IMR-90 (cell line): Measurements from ENCODE around the gene IFNA1. TPM values are rescaled to one million over a fixed set of nuclear protein-coding genes. Genes with fewer than 3 reads are reported as not detected.

Experiments
- ATAC-seq: fragments of 200-7000 bp; cut with Tn5 transposase; 2 replicates; pipeline ENCODE4 v1.9.1; 2020; ENCODE audit warnings: low read depth, mild to moderate bottlenecking, moderate library complexity
- BruUV-seq: library from RNA; stranded (reverse); fragments of 400-500 nt; replicated peaks from 2 replicates; lab custom pipeline; 2021; lab: Mats Ljungman, UMichigan
- CTCF ChIA-PET: fragments of 300-600 bp; formaldehyde crosslinking; extraction: SDS; loops from one replicate; lab custom pipeline; 2021; ENCODE audit warnings: antibody characterized with exemption; lab: Yijun Ruan, JAX
- POLR2A ChIA-PET: fragments of 300-600 bp; sonication (Branson Sonifier 250); formaldehyde crosslinking; loops from one replicate; lab custom pipeline; 2022; ENCODE audit warnings: antibody characterized with exemption; ENCODE audit not compliant: unreplicated experiment; lab: Charles Lee
- DNase-seq: peaks from one replicate; pipeline ENCODE4 v3.0.0; 2013
- H2AFZ ChIP-seq: replicated peaks from 2 replicates; pipeline ENCODE3; 2013; ENCODE audit warnings: low read length, mild to moderate bottlenecking; ENCODE audit not compliant: poor library complexity
- H2AK5ac ChIP-seq: 2 replicates; pipeline ENCODE4 v1.6.1; 2013; ENCODE audit warnings: low read depth, low read length, inconsistent platforms
- H2AK9ac ChIP-seq: replicated peaks from 2 replicates; pipeline ENCODE3; 2013; ENCODE audit warnings: mild to moderate bottlenecking, low read depth, low read length, moderate library complexity; ENCODE audit not compliant: poor library complexity
- H2BK120ac ChIP-seq: 2 replicates; pipeline ENCODE4 v1.6.1; 2013; ENCODE audit warnings: low read depth, low read length, inconsistent platforms
- H2BK15ac ChIP-seq: 3 replicates; pipeline ENCODE4 v1.6.1; 2013; ENCODE audit warnings: low read depth, low read length, inconsistent platforms
- H2BK20ac ChIP-seq: 2 replicates; pipeline ENCODE4 v1.6.1; 2013; ENCODE audit warnings: low read depth, mild to moderate bottlenecking, inconsistent platforms, low read length, moderate library complexity
- H2BK5ac ChIP-seq: 2 replicates; pipeline ENCODE4 v1.6.1; 2013; ENCODE audit warnings: mild to moderate bottlenecking, low read depth, low read length, inconsistent platforms; ENCODE audit not compliant: poor library complexity, severe bottlenecking
- H3K14ac ChIP-seq: replicated peaks from 2 replicates; pipeline ENCODE4 v1.6.1; 2013; ENCODE audit warnings: low read depth, low read length, inconsistent platforms
- H3K18ac ChIP-seq: 2 replicates; pipeline ENCODE4 v1.6.1; 2013; ENCODE audit warnings: low read depth, low read length, control low read depth
- H3K23ac ChIP-seq: 2 replicates; pipeline ENCODE4 v1.6.1; 2013; ENCODE audit warnings: low read depth, low read length, inconsistent platforms
- H3K27ac ChIP-seq: 2 replicates; pipeline ENCODE4 v1.5.1; 2013; ENCODE audit warnings: mild to moderate bottlenecking, control low read depth, low read length; ENCODE audit not compliant: insufficient read depth
- H3K27me3 ChIP-seq: 2 replicates; pipeline ENCODE4 v1.6.1; 2013; ENCODE audit warnings: low read length; ENCODE audit not compliant: control insufficient read depth, insufficient read depth
- H3K36me3 ChIP-seq: 2 replicates; pipeline ENCODE4 v1.6.1; 2013; ENCODE audit warnings: low read length, mixed read lengths; ENCODE audit not compliant: control insufficient read depth, insufficient read depth
- H3K4ac ChIP-seq: 2 replicates; pipeline ENCODE4 v1.6.1; 2013; ENCODE audit warnings: low read depth, low read length, inconsistent platforms
- H3K4me1 ChIP-seq: 2 replicates; pipeline ENCODE4 v1.6.1; 2013; ENCODE audit warnings: low read length, mixed read lengths; ENCODE audit not compliant: control insufficient read depth, insufficient read depth
- H3K4me2 ChIP-seq: 2 replicates; pipeline ENCODE4 v1.6.1; 2013; ENCODE audit warnings: low read depth, mild to moderate bottlenecking, control low read depth, low read length, moderate library complexity
- H3K4me3 ChIP-seq: 2 replicates; pipeline ENCODE4 v1.5.1; 2013; ENCODE audit warnings: low read depth, mild to moderate bottlenecking, control low read depth, low read length, moderate library complexity; ENCODE audit not compliant: insufficient read depth
- H3K56ac ChIP-seq: 2 replicates; pipeline ENCODE4 v1.6.1; 2013; ENCODE audit warnings: low read length, inconsistent platforms; ENCODE audit not compliant: insufficient read depth; ENCODE audit errors: extremely low read depth
- H3K79me1 ChIP-seq, 2 experiments: 2 replicates each; pipeline ENCODE4 v1.6.1; 2013; ENCODE audit warnings: low read length in 2 of 2, inconsistent platforms in 1 of 2, low read depth in 1 of 2
- H3K9ac ChIP-seq: 2 replicates; pipeline ENCODE4 v1.6.1; 2013; ENCODE audit warnings: low read depth, low read length, control low read depth
- H3K9me1 ChIP-seq: 2 replicates; pipeline ENCODE4 v1.6.1; 2013; ENCODE audit warnings: low read length, inconsistent platforms; ENCODE audit not compliant: insufficient read depth
- H3K9me3 ChIP-seq: 2 replicates; pipeline ENCODE4 v1.6.1; 2013; ENCODE audit warnings: low read length; ENCODE audit not compliant: control insufficient read depth, insufficient read depth
- H4K20me1 ChIP-seq: 2 replicates; pipeline ENCODE4 v1.6.1; 2013; ENCODE audit warnings: low read length, inconsistent platforms; ENCODE audit not compliant: insufficient read depth
- H4K5ac ChIP-seq: 2 replicates; pipeline ENCODE4 v1.6.1; 2013; ENCODE audit warnings: mild to moderate bottlenecking, low read depth, low read length, control low read depth
- H4K8ac ChIP-seq, 2 experiments: 2 replicates each; pipeline ENCODE4 v1.6.1; 2013; ENCODE audit warnings: low read depth in 2 of 2, low read length in 2 of 2, control low read depth in 1 of 2, inconsistent platforms in 1 of 2
- H4K91ac ChIP-seq: 2 replicates; pipeline ENCODE4 v1.6.1; 2013; ENCODE audit warnings: low read depth, low read length, inconsistent platforms; ENCODE audit not compliant: insufficient read depth
- BHLHE40 ChIP-seq: fragments of 150-350 bp; IDR thresholded peaks from 2 replicates; pipeline ENCODE4 v1.6.1; 2016; ENCODE audit warnings: mild to moderate bottlenecking, low read depth, low read length
- CEBPB ChIP-seq: IDR thresholded peaks from 2 replicates; pipeline ENCODE4 v1.6.1; 2012; ENCODE audit warnings: low read depth, low read length, improper control_type of control experiment
- CHD1 ChIP-seq: IDR thresholded peaks from 2 replicates; pipeline ENCODE4 v1.6.1; 2012; ENCODE audit warnings: low read depth, low read length, improper control_type of control experiment
- MAFK ChIP-seq: IDR thresholded peaks from 2 replicates; pipeline ENCODE4 v1.6.1; 2012; ENCODE audit warnings: low read depth, low read length, improper control_type of control experiment
- MAZ ChIP-seq: IDR thresholded peaks from 2 replicates; pipeline ENCODE4 v1.6.1; 2012; ENCODE audit warnings: low read depth, mild to moderate bottlenecking, low read length, improper control_type of control experiment, moderate library complexity, borderline replicate concordance
- MXI1 ChIP-seq: IDR thresholded peaks from 2 replicates; pipeline ENCODE4 v1.6.1; 2012; ENCODE audit warnings: low read depth, mild to moderate bottlenecking, low read length, moderate library complexity, borderline replicate concordance
- NFE2L2 ChIP-seq: fragments of 150-350 bp; IDR thresholded peaks from 2 replicates; pipeline ENCODE4 v1.6.1; 2016; ENCODE audit warnings: low read depth, mild to moderate bottlenecking, low read length
- RAD21 ChIP-seq: IDR thresholded peaks from 2 replicates; pipeline ENCODE4 v1.6.1; 2012; ENCODE audit warnings: low read length, improper control_type of control experiment
- RCOR1 ChIP-seq: IDR thresholded peaks from 2 replicates; pipeline ENCODE4 v1.6.1; 2012; ENCODE audit warnings: mild to moderate bottlenecking, low read length, improper control_type of control experiment; ENCODE audit not compliant: insufficient replicate concordance
- RFX5 ChIP-seq: IDR thresholded peaks from 2 replicates; pipeline ENCODE4 v1.8.0; 2012; ENCODE audit warnings: low read depth, mild to moderate bottlenecking, low read length, moderate library complexity
- SMC3 ChIP-seq: fragments of 150-350 bp; IDR thresholded peaks from 2 replicates; pipeline ENCODE4 v1.6.1; 2016; ENCODE audit warnings: low read depth, mild to moderate bottlenecking, antibody characterized with exemption, low read length, moderate library complexity
- WGBS, 2 experiments: methylation state at CpG; one replicate each; pipeline versions ENCODE4 v1.1.5 to v1.1.7; 2013; ENCODE audit warnings: missing lambda C conversion rate in 2 of 2; ENCODE audit not compliant: insufficient read length in 1 of 2; ENCODE audit errors: extremely low coverage in 2 of 2; 5-methylcytosine and 5-hydroxymethylcytosine counted together
- dilution Hi-C: fragments of 300-500 bp; cut with HindIII; formaldehyde crosslinking; loops from one replicate; pipeline ENCODE4 v1.14.3; 2018; ENCODE audit warnings: low sequenced_read_pairs; ENCODE audit not compliant: unreplicated experiment
- in situ Hi-C: fragments of 300-500 bp; cut with MboI; formaldehyde crosslinking; loops from 3 replicates; pipeline ENCODE4 v1.14.3; 2019; ENCODE audit warnings: low sequenced_read_pairs, inconsistent platforms, mixed read lengths
- intact Hi-C: fragments of 100-400 bp; cut with micrococcal nuclease; formaldehyde crosslinking; loops from 2 replicates; pipeline ENCODE4 v1.10.0; 2022
- polyA plus RNA-seq, 3 experiments: library from polyadenylated mRNA; depleted of rRNA; stranded (reverse); fragments of >200 nt; gene quantifications; 2 replicates each; pipeline ENCODE4 v1.2.3, GENCODE V29; 2012; ENCODE audit warnings: low replicate concordance in 1 of 3
- total RNA-seq: library from RNA; depleted of rRNA; stranded (reverse); fragments of >200 nt; gene quantifications from 2 replicates; pipeline ENCODE4 v1.2.3, GENCODE V29; 2012
- TF ChIP-seq, protein P1 (sequence below): fragments of 150-350 bp; IDR thresholded peaks from 2 replicates; pipeline ENCODE4 v1.6.1; 2017; ENCODE audit warnings: mild to moderate bottlenecking, antibody characterized with exemption, low read length, low read depth
- TF ChIP-seq, protein P2 (sequence below): conservative IDR thresholded peaks from 2 replicates; pipeline ENCODE4 v1.5.1; 2012; ENCODE audit warnings: mild to moderate bottlenecking, low read depth, low read length, improper control_type of control experiment

The IFNA1 gene
- total and polyA plus RNA-seq, 2 of the 4 experiments (the other 2 are of a cell fraction), result not detected

DNA sequence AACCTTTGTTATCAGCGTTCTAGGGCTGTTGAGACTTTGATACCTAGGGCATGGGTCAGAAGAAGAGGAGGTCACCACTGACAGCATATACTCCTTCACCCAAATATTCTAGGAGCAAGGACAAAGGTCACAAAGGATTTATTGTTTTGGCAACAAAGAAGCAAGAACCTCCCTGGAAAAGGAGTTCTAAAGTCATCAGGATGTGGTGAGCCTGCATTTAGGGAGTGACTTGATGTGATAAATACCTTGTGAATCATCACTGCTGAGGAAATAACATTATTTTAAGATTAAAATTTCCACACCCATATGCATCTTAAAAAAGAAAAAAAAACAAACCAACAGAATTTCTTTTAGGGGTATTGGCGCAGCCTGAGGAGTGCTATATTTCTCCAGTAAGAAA, 13.9 kb downstream of the IFNA1 start:
- no peak overlapping the region for H3K4ac ChIP-seq
- dilution Hi-C loops (no loop called here), in situ Hi-C loops (no loop called here), intact Hi-C loops (loop anchor here (2.0 to 5.0 kb wide), 2 partner anchors 127 to 217 kb away; no protein-coding TSS in a partner anchor)
- H3K14ac ChIP-seq, result no peak overlapping the region
- H4K5ac ChIP-seq, result no peak overlapping the region
- no peak overlapping the region for H2BK20ac ChIP-seq
- H3K23ac ChIP-seq, result no peak overlapping the region
- BruUV-seq, result no TSS peak
- ChIA-PET POLR2A (no interaction called here), CTCF (interaction anchor here (0.8 to 1.4 kb wide), 4 partner anchors 12 to 128 kb away, joined by 3 to 5 read pairs (median 4); no protein-coding TSS in a partner anchor)
- no peak overlapping the region for H2AK5ac ChIP-seq
- TF ChIP-seq RCOR1, result no peak
- TF ChIP-seq MXI1, result no peak
- TF ChIP-seq MAFK, result no peak
- no peak for TF ChIP-seq NFE2L2
- TF ChIP-seq MAZ, result no peak
- no peak for TF ChIP-seq RFX5
- no peak for TF ChIP-seq CEBPB
- TF ChIP-seq, protein P1, sequence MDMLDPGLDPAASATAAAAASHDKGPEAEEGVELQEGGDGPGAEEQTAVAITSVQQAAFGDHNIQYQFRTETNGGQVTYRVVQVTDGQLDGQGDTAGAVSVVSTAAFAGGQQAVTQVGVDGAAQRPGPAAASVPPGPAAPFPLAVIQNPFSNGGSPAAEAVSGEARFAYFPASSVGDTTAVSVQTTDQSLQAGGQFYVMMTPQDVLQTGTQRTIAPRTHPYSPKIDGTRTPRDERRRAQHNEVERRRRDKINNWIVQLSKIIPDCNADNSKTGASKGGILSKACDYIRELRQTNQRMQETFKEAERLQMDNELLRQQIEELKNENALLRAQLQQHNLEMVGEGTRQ, result no peak
- no peak for TF ChIP-seq SMC3
- TF ChIP-seq CHD1, result no peak
- TF ChIP-seq BHLHE40, result no peak
- TF ChIP-seq, protein P2, sequence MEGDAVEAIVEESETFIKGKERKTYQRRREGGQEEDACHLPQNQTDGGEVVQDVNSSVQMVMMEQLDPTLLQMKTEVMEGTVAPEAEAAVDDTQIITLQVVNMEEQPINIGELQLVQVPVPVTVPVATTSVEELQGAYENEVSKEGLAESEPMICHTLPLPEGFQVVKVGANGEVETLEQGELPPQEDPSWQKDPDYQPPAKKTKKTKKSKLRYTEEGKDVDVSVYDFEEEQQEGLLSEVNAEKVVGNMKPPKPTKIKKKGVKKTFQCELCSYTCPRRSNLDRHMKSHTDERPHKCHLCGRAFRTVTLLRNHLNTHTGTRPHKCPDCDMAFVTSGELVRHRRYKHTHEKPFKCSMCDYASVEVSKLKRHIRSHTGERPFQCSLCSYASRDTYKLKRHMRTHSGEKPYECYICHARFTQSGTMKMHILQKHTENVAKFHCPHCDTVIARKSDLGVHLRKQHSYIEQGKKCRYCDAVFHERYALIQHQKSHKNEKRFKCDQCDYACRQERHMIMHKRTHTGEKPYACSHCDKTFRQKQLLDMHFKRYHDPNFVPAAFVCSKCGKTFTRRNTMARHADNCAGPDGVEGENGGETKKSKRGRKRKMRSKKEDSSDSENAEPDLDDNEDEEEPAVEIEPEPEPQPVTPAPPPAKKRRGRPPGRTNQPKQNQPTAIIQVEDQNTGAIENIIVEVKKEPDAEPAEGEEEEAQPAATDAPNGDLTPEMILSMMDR, result no peak
- no peak for TF ChIP-seq RAD21
- H3K9ac ChIP-seq, result no peak overlapping the region
- H3K4me2 ChIP-seq, result no peak overlapping the region
- H4K8ac ChIP-seq, result no peak overlapping the region
- DNase-seq (peak; percentile 51), ATAC-seq (no peak)
- H3K27ac ChIP-seq, result no peak overlapping the region
- no peak overlapping the region for H4K91ac ChIP-seq
- H2BK15ac ChIP-seq, result no peak overlapping the region
- H3K4me3 ChIP-seq, result no peak overlapping the region
- WGBS, 2 experiments, result no CpG with 5 or more reads among the region's 2 CpGs
- no peak overlapping the region for H2BK5ac ChIP-seq
- H2AFZ ChIP-seq, result no peak overlapping the region
- no peak overlapping the region for H2BK120ac ChIP-seq
- no peak overlapping the region for H3K56ac ChIP-seq
- no peaks in the 10 kb centered on the region for H3K9me3 ChIP-seq
- H3K27me3 ChIP-seq, result no peaks in the 10 kb centered on the region
- H3K4me1 ChIP-seq, result peaks cover 4% of the 10 kb centered on the region; the same call in 1 of the 2 replicates
- H4K20me1 ChIP-seq, result no peaks in the 10 kb centered on the region
- no peaks in the 10 kb centered on the region for H3K36me3 ChIP-seq
- H3K9me1 ChIP-seq, result no peaks in the 10 kb centered on the region
- no peaks in the 10 kb centered on the region for H3K79me1 ChIP-seq
- peak overlapping the region; percentile 56; the same call in 1 of the 2 replicates for H3K18ac ChIP-seq
- H2AK9ac ChIP-seq, result no peak overlapping the region
